Stimulated activated CD8-positive, alpha-beta memory T cell treated with anti-CD3 and anti-CD28 coated beads, Interleukin-12 subunit alpha, Interleukin-12 subunit beta, amount 100 ng/mL, for 1 hour (primary cell): ENCODE data around the gene PARP11.
A peak's percentile ranks its signal among the peaks of the same experiment; 100 is the strongest.
"Not testable (repeated sequence)": the region's sequence is repeated elsewhere in the genome, so short reads cannot be mapped to it uniquely, and the experiment has no call there.

Source experiments
- DNase-seq: peaks from one replicate; pipeline ENCODE4 v3.0.0-alpha.2; 2020; ENCODE audit warnings: low read depth

PARP11 gene

GRCh38 chr12:3882896-3883564, 9.8 kb upstream of the PARP11 start:
- DNase-seq: no peak

DNA sequence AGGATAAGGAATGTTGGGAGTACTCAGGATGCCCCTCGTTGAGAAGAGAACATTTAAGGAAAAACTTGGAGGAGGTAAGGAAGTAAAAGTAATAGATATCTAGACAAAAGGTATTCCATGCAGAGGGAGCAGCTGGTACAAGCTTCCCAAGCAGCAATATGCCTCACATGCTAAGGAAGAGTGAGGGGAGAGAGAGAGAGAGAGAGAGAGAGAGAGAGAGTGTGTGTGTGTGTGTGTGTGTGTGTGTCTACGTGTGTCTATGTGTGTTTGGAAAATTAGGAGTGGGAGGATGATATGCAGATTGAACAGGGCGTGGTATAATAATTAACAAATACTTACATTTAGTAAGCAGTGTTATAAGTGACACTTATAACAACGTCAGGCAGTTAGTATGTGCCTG, 9.2 kb upstream of the PARP11 start:
- DNase-seq: no peak

GRCh38 chr12:3881281-3881950, 8.2 kb upstream of the PARP11 start:
- no peak for DNase-seq

- DNase-seq: no peak
Observed at GRCh38 chr12:3879846-3880245, 6.6 kb upstream of the PARP11 start.

GRCh38 chr12:3871356-3871755, 1.8 kb downstream of the PARP11 start:
- DNase-seq: no peak

DNA sequence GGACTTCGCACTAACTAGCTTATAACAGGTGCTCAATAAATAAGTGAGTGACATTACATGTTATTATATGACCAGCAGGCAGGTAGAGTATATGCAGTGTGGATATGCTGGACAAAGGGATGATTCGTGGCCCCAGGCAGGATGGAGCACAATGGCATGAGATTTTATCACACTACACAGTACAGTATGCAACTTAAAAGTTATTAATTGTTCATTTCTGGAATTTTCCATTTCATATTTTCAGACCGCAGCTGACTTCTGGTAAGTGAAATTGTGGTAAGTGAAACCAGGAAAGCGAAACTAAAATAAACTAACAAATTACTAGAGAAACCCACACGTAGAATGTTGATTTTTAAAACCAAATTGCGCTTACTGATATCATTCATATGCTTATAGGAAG, 3.3 kb downstream of the PARP11 start:
- peak; percentile 3 for DNase-seq

DNA sequence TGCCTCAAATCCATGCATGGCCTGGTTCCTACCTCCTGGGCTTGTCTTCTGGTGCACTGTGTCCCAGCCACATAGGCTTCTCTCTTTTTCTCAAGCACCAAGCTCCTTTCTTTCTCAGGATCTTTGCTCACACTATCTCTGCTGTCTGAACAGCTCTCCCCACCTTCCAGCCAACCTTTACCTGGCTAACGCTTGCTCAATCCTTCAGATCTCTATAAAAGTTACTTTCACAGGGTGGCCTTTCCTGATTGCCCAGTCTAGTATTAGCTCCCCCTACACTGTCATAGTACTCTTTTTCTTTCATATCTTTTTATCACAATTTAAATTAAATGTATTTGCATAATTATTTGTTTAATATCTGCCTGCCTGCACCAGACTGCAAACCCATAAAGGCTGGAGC, 3.8 kb downstream of the PARP11 start:
- DNase-seq: no peak

- DNase-seq: no peak
Observed at GRCh38 chr12:3863756-3864155, 9.4 kb downstream of the PARP11 start.

- DNase-seq: no peak
Observed at GRCh38 chr12:3842517-3842916, 30.7 kb downstream of the PARP11 start.

DNA sequence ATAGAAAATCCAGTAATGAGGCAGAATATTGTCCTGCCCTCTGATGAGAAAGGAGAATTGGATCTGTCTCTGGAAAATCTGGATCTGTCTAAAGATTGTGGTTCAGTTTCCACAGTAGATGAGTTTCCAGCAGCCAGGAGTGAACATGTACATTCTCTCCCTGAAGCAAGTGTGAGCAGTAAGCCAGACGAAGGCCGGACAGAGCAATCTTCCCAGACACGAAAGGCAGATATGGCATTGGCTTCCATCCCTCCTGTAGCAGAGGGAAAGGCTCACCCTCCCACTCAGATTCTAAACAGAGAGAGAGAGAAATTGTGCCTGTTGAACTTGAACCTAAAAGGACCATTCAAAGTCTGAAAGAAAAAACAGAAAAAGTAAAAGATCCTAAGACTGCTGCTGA, 31.4 kb downstream of the PARP11 start:
- DNase-seq: no peak

GRCh38 chr12:3840833-3841232, 32.4 kb downstream of the PARP11 start:
- DNase-seq: not testable (repeated sequence)

- not testable (repeated sequence) for DNase-seq
Observed at GRCh38 chr12:3839745-3840144, 33.5 kb downstream of the PARP11 start.

- DNase-seq: not testable (repeated sequence)
Observed at GRCh38 chr12:3838701-3839548, 34.3 kb downstream of the PARP11 start.

DNA sequence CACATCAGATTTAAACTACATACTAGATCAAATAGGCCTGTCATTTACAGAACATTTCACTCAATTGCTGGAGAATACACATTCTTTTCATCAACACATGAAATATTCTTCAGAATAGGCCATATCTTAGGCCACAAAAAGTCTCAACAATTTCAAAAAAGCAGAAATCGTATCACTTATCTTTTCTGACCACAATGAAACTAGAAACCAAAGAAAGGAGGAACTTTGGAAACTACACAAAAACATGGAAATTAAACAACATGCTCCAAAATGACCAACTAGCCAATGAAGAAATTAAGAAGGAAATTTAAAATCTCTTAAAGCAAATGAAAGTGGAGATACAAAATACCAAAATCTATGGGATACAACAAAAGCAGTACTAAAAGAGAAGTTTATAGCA, 35.1 kb downstream of the PARP11 start:
- no peak for DNase-seq

GRCh38 chr12:3837049-3837448, 36.1 kb downstream of the PARP11 start:
- no peak for DNase-seq

- DNase-seq: no peak
Observed at GRCh38 chr12:3836641-3837040, 36.6 kb downstream of the PARP11 start.

GRCh38 chr12:3835914-3836313, 37.3 kb downstream of the PARP11 start:
- no peak for DNase-seq

GRCh38 chr12:3834774-3835173, 38.4 kb downstream of the PARP11 start:
- DNase-seq: no peak

DNA sequence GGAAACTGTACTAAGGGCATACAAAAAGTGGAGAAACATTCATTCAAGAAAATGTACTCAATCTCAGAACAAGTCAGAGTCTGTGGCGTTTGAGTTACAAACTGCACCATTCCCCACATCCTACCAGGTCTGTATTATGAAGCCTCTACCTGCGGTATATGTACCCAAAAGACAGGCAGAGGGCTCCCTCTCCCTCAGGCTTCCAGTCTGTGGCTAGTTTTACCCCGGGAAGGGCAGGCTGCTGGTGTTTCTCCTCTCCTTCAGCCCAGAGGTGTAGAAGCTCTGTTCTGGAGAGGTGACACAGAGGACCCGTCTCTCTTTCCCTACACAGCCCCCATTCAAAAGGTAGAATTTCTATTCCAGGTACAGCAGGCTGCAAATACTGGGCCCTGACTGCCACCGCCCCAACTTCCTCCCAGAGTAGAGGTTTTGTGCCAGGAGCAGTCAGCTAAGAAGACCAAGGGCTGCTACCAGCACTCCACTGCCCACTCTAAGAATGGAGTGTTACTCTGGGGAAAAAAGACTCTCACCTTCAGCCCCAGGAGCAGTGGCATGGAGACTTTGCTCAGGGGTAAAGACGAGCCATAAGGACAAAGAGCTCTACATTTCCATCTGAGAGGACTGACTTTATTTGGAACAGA, 39.4 kb downstream of the PARP11 start:
- no peak for DNase-seq

GRCh38 chr12:3832738-3833137, 40.5 kb downstream of the PARP11 start:
- DNase-seq: no peak

GRCh38 chr12:3828888-3829287, 44.3 kb downstream of the PARP11 start:
- DNase-seq: no peak

DNA sequence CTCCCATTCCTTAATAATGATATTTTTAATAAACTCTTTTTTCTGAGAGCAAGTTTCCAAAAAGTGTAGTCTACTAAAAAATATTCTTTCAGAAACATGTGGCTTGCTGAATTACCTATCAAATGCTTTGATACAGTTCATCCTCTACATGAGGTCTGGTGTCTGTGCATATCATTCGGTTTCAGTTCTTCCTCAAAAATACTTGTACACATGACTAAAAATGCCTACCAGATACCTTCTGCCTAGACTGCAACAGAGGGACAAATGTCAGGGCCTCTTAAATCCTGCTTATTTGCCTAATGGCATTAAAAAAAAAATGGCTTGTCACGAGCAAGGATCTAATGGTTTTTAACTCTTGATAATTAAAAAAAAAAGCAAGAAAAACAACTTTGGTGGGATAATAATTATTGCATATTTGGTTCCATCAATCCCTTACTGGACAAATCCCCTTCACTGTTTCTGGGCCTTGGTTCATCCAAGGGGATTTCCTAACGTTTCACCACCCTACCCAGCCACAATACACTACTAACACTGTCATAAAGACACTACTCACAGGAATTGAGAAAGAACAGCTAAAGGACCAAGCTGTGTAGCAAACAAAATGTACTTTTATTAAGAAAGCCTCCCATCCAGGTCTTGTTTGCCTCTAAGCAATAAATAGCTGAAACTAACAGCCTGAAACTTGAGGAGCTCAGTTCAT, 45.7 kb downstream of the PARP11 start:
- no peak for DNase-seq
